HL-60 (cell line): ENCODE measurements around the gene SNAPIN.

ENCODE experiments used
- CTCF ChIP-seq: IDR thresholded peaks from one replicate; pipeline ENCODE4 v1.5.1; 2011; ENCODE audit warnings: low read length, control low read depth, inconsistent platforms; ENCODE audit not compliant: insufficient read depth
- GABPA ChIP-seq: IDR thresholded peaks from 2 replicates; pipeline ENCODE4 v1.6.1; 2012; ENCODE audit warnings: low read depth
- POLR2AphosphoS5 ChIP-seq: IDR thresholded peaks from 2 replicates; pipeline ENCODE4 v1.6.1; 2012; ENCODE audit warnings: low read depth

DNA sequence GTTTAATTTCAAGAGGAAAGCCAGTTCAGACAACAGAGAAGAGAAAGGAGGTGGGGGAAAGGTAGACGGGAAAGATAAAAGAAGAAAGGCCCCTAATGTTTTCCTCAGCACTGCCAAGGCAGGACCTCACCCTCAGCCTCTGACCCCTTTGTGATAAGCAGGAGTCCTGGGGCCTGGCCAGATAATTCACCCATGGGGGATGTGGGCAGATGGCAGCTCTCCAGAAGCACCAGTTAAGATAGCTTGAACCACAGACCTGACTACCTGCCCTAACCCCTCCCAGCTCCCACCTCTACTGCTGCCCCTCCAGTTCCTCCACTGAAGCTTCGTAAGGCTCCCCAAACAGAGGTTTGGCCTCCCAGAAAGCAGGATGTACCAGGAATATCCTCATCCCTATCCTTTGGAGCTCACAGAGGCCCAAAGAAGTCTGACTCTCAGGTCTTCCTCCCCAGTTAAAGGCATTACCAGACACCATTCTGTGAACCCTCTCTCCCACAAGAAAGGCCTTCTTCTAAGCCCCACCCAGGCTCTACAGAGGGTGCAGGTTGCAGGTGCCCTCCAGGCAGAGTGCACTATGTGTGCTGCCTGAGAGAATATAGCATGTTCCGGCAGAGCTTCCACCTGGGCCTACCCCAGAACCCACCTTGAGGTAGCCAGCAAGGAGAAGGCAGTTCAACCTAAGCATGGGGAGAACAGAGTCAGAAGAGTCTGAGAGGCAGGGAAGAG, 9.2 kb upstream of the SNAPIN start:
- TF ChIP-seq CTCF, result no peak
- no peak for TF ChIP-seq GABPA
- TF ChIP-seq POLR2AphosphoS5, result no peak
